Stimulated activated CD4-positive, alpha-beta T cell treated with anti-CD3 and anti-CD28 coated beads, Interleukin-1b, Interleukin-23, amount 100 ng/mL, for 48 hours (primary cell): ENCODE data around the gene CALY.

Experiments
- DNase-seq: peaks from one replicate; pipeline ENCODE4 v3.0.0-alpha.2; 2020

The CALY gene

DNA sequence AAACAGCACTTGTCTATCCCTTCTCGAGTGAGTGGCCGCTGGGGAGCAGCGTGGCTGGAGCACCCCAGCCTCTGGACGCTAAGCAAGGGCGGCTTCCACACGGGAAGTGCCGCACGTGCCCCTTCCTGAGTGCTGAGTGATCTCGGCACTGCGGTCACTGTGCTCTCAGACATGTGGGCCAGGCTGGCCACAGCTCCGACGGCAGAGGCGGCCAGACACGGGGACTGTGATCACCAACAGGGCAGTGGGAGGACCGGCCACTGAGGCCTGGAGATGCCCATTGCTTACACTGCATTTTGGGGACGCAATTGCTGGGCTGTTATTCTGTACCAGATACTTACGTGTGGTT lies 29.4 kb upstream of the CALY start:
- no peak for DNase-seq

GRCh38 chr10:133365461-133366129 lies 28.9 kb upstream of the CALY start:
- DNase-seq: no peak

- no peak for DNase-seq
Measured at GRCh38 chr10:133364645-133365431, 28.1 kb upstream of the CALY start.

GRCh38 chr10:133362846-133363245 lies 26.1 kb upstream of the CALY start:
- DNase-seq: no peak

DNA sequence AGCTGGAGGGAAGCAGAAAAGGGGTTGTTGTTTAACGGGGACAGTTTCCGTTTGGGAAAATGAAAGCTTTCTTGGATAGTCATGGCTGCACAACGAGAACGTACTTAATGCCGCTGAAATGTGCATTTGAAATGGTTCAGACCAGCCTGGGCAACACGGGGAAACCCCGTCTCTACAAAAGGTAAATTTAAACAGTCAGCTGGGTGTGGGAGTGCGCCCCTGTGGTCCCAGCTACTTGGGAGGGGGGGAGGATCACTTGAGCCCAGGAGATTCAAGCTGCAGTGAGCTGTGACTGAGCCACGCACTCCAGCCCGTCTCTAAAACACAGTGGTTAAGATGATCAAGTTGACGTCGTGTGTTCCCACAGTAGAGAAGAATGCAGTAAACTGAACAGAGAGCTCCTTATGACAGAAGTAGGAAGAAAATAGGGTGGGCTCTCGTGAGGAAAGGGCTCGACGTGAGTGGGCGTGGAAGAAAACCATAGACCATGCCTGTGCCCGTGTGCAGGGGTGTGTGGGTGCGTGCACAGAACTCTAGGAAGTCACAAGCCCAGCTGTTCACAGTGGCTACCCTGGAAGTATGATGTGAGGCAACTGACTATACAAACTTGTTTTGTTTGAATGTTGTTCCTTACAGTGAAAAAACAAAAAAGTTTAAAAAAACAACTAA lies 25.2 kb upstream of the CALY start:
- DNase-seq: no peak

DNA sequence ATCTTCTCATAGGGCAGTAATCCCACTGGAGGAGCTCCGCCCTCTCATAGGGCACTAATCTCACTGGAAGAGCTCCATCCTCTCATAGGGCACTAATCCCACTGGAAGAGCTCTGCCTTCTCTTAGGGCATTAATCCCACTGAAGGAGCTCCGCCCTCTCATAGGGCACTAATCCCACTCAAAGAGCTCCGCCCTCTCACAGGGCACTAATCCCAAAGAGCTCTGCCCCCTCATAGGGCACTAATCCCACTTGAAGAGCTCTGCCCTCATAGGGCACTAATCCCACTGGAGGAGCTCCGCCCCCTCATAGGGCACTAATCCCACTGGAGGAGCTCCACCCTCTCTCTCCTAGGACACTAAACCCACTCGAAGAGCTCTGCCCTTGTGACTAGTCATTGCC lies 24.5 kb upstream of the CALY start:
- DNase-seq: no peak

DNA sequence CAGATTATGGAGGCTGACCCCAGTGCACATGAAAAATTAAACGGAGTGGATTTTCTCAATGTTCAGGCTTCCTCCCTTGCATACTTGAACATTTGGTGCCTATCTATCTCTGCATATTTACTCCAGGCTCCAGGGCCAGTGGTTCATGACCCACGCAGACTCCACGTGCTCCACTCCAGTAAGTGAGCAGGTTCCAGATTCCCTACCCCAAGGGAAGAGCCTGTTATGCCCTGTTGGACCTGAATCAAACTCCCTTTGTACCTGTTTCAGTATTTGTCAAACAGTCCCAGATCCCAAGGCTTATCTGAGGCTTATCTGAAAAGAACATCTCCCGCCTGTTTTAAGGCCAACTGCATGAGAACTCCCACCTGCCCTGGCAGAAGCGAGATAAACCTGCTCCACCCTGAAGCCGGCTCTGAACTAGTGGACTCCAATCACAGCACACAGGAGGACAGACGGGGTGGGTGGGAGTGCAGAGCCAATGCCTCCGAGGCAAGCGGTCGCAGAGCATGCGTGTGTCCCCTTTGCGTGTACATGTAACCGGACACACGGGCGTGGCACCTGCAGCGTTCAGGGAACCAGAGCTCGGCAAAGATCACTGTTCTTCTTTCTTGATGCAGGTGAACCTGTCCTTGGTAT lies 23.4 kb upstream of the CALY start:
- DNase-seq: no peak

GRCh38 chr10:133359554-133359971 lies 22.9 kb upstream of the CALY start:
- DNase-seq: no peak

DNA sequence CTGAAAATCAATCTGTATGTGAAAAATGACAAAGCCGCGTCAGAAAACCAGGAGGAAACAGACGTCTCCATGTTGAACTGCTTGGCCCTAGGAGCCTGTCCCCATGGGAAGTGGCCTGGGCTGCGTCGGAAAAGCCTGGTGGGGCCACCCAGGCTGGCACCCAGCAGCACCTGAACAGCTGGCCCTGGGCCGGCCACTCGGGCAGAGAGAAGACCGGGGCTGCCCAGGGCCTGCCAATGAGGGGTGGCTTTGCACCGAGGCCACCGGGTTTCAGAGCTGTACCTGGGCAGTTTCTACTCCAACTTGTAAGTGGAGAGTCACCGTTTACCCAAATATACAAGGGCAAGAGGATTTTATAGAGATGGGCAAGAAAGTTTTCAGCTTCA lies 22.2 kb upstream of the CALY start:
- DNase-seq: no peak

DNA sequence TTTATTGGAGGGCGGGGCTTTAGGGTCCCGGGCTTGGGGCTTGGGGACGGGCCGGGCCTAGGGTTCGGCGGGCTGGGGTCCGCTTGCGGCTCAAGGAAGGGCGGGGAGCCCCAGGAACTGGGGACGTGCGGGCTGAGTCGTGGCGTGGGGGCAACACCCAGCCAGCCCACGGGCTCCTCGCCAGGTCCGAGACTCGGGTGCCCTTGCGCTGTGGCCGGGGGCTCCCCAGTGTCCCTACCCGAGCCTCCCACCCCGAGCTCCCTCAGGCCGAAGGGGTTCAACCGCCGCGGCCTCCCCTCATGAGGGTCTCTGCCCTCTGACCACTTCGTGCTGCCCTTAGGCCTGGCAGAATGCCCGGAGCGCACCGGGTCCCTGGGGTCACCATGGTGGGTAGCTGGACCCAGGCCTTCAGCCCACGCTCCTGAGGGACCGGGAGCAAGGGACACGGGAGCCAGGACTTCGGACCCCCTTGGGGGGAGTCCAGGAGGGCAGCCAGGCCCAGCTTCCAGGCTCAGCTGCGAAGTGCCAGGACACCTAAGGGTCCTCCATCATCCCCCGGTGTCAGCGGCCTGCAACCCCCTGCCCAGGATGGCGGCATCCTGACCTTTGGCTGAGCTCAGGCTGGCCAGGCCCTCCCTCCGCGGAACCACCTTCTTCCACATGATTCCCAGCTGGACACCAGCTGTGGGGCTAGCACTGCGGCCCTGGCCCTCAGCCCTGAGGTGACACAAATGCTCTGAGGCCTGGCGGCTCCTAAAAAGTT lies 21.6 kb upstream of the CALY start:
- DNase-seq: no peak

DNA sequence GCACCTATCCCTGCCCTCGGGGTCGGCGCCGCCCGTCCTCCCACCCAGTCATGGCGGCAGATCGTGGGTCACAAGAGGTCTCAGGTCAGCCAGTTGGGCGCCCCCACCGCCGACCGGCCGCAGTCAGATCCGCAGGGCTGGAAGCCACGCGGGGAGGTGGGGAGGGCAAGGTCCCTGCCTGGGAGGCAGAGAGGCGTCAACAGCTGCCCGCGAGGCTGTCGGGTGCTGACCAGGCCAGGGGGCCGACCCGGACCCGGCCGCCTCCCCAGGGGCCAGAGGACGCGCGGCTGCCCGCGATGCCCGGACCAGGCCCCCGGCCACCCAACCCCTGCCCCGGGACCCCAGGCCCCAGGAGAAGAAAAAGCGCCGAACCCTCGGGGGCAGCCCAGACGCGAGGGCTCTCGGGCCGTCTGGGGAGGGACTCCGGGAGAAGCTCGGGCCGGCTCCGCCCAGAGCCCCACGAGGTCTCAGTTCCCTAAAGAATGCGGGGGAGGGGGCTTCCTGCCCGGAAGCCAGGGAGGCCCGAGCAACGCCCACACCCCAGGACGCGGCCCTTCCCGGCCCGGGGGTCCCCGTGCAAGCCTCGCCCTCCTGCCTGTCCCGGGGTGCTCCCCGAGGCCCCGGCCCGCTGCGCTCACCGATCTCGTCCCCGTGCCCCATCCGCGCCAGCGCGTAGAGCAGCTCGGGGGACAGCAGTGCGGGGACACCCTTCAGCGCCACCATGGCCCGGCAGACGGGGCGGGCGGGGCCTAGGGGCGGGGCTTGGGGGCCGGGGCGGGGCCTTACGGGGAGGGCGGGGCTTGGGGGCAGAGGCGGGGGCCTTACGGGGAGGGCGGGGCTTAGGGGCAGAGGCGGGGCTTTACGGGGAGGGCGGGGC lies 20.8 kb upstream of the CALY start, which contains the start of gene FUOM:
TSS of gene FUOM (minus strand) at position 735 of the 877 bp plus-strand sequence. CDS start at position 723, 12 bp downstream.
- DNase-seq: peak; percentile 81

DNA sequence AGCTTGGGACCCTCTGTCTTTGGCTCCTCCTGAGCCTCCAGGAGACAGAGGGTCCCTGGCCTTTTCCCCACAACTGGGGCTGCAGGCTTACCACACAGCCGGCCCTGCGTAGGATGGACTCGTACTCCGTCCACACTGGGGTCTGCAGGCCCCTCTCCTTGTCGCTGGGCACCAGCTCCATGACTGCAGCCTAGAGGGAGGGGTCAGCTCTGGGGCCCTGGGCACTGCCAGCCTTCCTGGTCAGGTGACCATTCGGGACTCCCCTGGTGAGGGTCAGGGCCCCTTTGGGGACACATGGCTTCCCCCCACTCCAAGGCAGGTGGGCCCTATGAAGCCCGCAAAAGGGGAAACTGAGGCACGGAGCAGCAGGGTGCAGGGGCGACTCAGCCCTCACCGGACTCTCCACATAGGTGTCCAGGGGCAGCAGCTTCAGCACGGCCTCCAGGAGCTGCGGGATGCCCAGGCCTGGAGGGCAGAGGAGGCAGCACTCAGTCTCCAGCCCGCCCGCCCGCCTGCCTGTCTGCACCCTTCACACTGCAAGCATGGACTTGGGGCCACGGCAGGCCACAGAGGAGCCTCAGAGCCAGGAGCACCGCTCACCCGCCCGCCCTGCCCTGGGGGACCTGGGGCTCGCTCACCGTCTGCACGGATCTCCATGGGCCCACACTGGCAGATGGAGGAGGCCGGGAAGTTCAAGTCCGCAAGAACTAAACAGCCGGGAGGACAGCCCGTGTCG lies 20.0 kb upstream of the CALY start:
- no peak for DNase-seq

DNA sequence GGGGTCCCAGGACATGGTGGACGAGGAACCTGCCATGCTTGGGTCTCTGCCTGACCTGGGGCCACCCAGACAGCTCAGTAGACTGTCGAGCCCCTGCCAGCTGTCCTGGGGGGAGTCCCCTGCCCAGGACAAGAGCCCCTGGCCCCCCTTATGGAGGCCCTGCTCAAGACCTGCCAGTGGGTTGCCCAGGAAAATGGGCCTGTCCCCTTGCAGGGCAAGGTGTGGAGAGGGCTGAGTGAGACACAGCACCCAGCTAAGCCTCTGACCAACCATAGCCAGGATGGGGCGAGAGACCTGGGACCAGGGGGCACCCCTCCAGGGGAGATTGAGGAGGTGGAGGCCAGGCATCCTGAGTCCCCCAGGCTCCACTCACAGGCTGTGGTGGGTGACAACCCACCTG lies 19.3 kb upstream of the CALY start:
- DNase-seq: no peak

DNA sequence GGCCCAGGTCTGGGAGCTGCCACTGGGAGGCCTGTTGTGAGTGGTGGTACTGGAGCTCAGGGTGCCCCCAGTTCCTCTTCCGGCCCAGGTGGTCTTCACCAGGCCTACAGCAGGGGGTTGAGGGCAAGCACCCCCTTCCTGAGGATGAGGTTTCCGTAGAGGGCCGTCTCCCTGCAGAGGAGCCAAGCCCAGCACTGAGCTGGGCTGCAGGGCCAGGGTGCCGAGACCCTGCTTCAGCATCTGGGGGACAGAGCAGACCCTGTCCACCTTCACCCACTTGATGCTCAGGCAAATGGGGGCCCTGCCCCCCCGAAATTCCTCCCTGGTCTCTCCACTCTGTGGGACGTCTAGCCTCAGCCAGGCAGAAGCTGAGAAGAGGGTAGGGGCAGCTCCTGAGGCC lies 18.6 kb upstream of the CALY start:
- no peak for DNase-seq

GRCh38 chr10:133354672-133355240 lies 18.1 kb upstream of the CALY start:
- DNase-seq: no peak

- no peak for DNase-seq
Measured at GRCh38 chr10:133353988-133354605, 17.4 kb upstream of the CALY start.

GRCh38 chr10:133353202-133353959 lies 16.7 kb upstream of the CALY start:
- no peak for DNase-seq

GRCh38 chr10:133351408-133352318 lies 15.0 kb upstream of the CALY start:
- DNase-seq: no peak
